Panc1 (cell line): ENCODE measurements around the gene MAMLD1. TPM values are rescaled to one million over a fixed set of nuclear protein-coding genes. Genes with fewer than 3 reads are reported as not detected.

Experiments used
- ATAC-seq: fragments of 200-7000 bp; cut with Tn5 transposase; 2 replicates; pipeline ENCODE4 v1.9.1; 2020; ENCODE audit warnings: mild to moderate bottlenecking, moderate library complexity
- BruUV-seq: library from RNA; stranded (reverse); fragments of 400-500 nt; replicated peaks from 2 replicates; lab custom pipeline; 2021; lab: Mats Ljungman, UMichigan
- CTCF ChIA-PET: fragments of 300-600 bp; sonication (Branson Sonifier 250); formaldehyde crosslinking; loops from one replicate; lab custom pipeline; 2022; ENCODE audit warnings: antibody characterized with exemption; lab: Charles Lee
- POLR2A ChIA-PET: fragments of 300-600 bp; sonication (Branson Sonifier 250); formaldehyde crosslinking; loops from one replicate; lab custom pipeline; 2022; ENCODE audit warnings: antibody characterized with exemption; lab: Charles Lee
- DNase-seq: peaks from one replicate; pipeline ENCODE4 v3.0.0-alpha.2; 2010; ENCODE audit warnings: low read depth, low spot score
- H3K27ac ChIP-seq: 2 replicates; pipeline ENCODE4 v1.5.1; 2011; ENCODE audit warnings: mild to moderate bottlenecking, low read length, inconsistent platforms
- H3K27me3 ChIP-seq: fragments of 200-500 bp; sonication (Bioruptor generic); 2 replicates; pipeline ENCODE4 v1.6.0; 2014; ENCODE audit warnings: low read length, inconsistent platforms; ENCODE audit not compliant: control insufficient read depth, insufficient read depth
- H3K36me3 ChIP-seq: fragments of 200-500 bp; sonication (Bioruptor generic); 2 replicates; pipeline ENCODE4 v1.5.1; 2014; ENCODE audit warnings: inconsistent platforms, mild to moderate bottlenecking, low read length, moderate library complexity; ENCODE audit not compliant: control insufficient read depth, insufficient read depth
- H3K4me1 ChIP-seq: 2 replicates; pipeline ENCODE4 v1.5.1; 2011; ENCODE audit warnings: inconsistent platforms, mild to moderate bottlenecking, low read length, moderate library complexity; ENCODE audit not compliant: control insufficient read depth, insufficient read depth
- H3K4me3 ChIP-seq, 2 experiments: 2 replicates each; pipeline ENCODE4 v1.5.1; 2011 to 2012; ENCODE audit warnings: low read depth in 2 of 2, low read length in 2 of 2, mild to moderate bottlenecking in 2 of 2, inconsistent platforms in 1 of 2, moderate library complexity in 1 of 2
- H3K9me3 ChIP-seq: fragments of 200-500 bp; sonication (Bioruptor generic); 2 replicates; pipeline ENCODE4 v1.5.1; 2014; ENCODE audit warnings: low read depth, mild to moderate bottlenecking, inconsistent platforms, low read length, moderate library complexity; ENCODE audit not compliant: control insufficient read depth, insufficient read depth
- POLR2AphosphoS5 ChIP-seq: IDR thresholded peaks from 2 replicates; pipeline ENCODE4 v1.6.1; 2012; ENCODE audit warnings: mild to moderate bottlenecking, low read depth, low read length, moderate library complexity
- REST ChIP-seq, 2 experiments: IDR thresholded peaks; 2 replicates each; pipeline ENCODE4 v1.6.1; 2011 to 2012; ENCODE audit warnings: low read depth in 2 of 2, control low read depth in 1 of 2, low read length in 1 of 2, mild to moderate bottlenecking in 1 of 2, moderate library complexity in 1 of 2; ENCODE audit not compliant: insufficient read depth in 1 of 2
- SIN3A ChIP-seq: IDR thresholded peaks from 2 replicates; pipeline ENCODE4 v1.6.1; 2012; ENCODE audit warnings: low read depth, mild to moderate bottlenecking, low read length, moderate library complexity, borderline replicate concordance; ENCODE audit not compliant: insufficient read depth
- TCF7L2 ChIP-seq: IDR thresholded peaks from 2 replicates; pipeline ENCODE4 v1.6.1; 2011; ENCODE audit warnings: mild to moderate bottlenecking, low read depth, low read length, inconsistent platforms
- in situ Hi-C: cut with HindIII; loops from 2 replicates; pipeline ENCODE4 v1.10.0; 2016; ENCODE audit warnings: low sequenced_read_pairs, low pct_unique_long_range_greater_than_20kb
- intact Hi-C: fragments of 100-400 bp; cut with micrococcal nuclease; formaldehyde crosslinking; loops from one replicate; pipeline ENCODE4 v1.10.0; 2022; ENCODE audit not compliant: unreplicated experiment
- total RNA-seq: library from RNA; stranded (reverse); gene quantifications from one replicate; pipeline ENCODE4 v1.2.1, GENCODE V29; 2021; ENCODE audit not compliant: unreplicated experiment
- TF ChIP-seq, protein P1 (sequence below): fragments of 450-650 bp; IDR thresholded peaks from 2 replicates; pipeline ENCODE4 v1.5.1; 2017; ENCODE audit warnings: mild to moderate bottlenecking

Gene MAMLD1
- total RNA-seq, 1 experiment from 2014 or later = 2.1 TPM

DNA sequence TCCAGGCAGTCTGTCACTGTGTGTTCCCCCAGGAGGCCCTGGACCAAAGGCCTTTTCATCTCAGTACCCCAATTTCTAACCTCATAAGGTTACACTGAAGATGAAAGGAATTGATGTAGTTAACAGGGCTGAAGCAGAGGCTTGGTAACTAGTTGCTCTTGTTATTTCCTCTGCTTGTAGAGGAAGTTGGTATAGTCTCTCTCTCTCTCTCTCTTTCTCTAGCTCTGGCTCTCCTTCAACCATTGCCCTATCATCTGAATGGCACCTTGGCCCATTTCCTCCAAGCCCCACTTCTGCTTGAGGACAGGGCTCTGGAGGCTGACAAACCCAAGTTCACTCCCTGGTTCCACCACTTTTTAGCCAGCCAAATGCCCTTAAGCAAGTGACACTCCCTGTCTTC lies 96.1 kb downstream of the MAMLD1 start:
- H3K4me1 ChIP-seq = no peaks in the 10 kb centered on the region
- H3K4me3 ChIP-seq = no peak overlapping the region
- H3K27me3 ChIP-seq = no peaks in the 10 kb centered on the region
- H3K27ac ChIP-seq = no peak overlapping the region
- ATAC-seq = no peak
- DNase-seq = no peak
- ChIA-PET CTCF (no interaction called here), POLR2A (no interaction called here)
- BruUV-seq = no TSS peak
- no peaks in the 10 kb centered on the region for H3K9me3 ChIP-seq
- in situ Hi-C loops (no loop called here), intact Hi-C loops (no loop called here)
- H3K36me3 ChIP-seq = no peaks in the 10 kb centered on the region
- TF ChIP-seq REST (IDR thresholded peaks at IDR 0.05; ENCODE audit: insufficient read depth in 1 of 2, low read depth in 2 of 2, low read length in 1 of 2) (no peak), POLR2AphosphoS5 (no peak), TCF7L2 (no peak), SIN3A (no peak)
- TF ChIP-seq, protein P1, sequence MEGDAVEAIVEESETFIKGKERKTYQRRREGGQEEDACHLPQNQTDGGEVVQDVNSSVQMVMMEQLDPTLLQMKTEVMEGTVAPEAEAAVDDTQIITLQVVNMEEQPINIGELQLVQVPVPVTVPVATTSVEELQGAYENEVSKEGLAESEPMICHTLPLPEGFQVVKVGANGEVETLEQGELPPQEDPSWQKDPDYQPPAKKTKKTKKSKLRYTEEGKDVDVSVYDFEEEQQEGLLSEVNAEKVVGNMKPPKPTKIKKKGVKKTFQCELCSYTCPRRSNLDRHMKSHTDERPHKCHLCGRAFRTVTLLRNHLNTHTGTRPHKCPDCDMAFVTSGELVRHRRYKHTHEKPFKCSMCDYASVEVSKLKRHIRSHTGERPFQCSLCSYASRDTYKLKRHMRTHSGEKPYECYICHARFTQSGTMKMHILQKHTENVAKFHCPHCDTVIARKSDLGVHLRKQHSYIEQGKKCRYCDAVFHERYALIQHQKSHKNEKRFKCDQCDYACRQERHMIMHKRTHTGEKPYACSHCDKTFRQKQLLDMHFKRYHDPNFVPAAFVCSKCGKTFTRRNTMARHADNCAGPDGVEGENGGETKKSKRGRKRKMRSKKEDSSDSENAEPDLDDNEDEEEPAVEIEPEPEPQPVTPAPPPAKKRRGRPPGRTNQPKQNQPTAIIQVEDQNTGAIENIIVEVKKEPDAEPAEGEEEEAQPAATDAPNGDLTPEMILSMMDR = no peak

- POLR2A ChIA-PET = no interaction called here
- in situ Hi-C loops = no loop called here
- Histone ChIP-seq H3K4me1 (no peaks in the 10 kb centered on the region), H3K36me3 (no peaks in the 10 kb centered on the region), H3K27ac (no peak overlapping the region), H3K9me3 (no peaks in the 10 kb centered on the region), H3K4me3 (no peak overlapping the region), H3K27me3 (no peaks in the 10 kb centered on the region)
- TF ChIP-seq REST (IDR thresholded peaks at IDR 0.05; ENCODE audit: insufficient read depth in 1 of 2, low read depth in 2 of 2, low read length in 1 of 2) = no peak
- no peak for TF ChIP-seq SIN3A
- TF ChIP-seq TCF7L2 = no peak
- TF ChIP-seq POLR2AphosphoS5 = no peak
- TF ChIP-seq, protein P1 = no peak
- intact Hi-C loops = no loop called here
- CTCF ChIA-PET = no interaction called here
- DNase-seq (no peak), ATAC-seq (no peak)
- no TSS peak for BruUV-seq
These were observed 96.9 kb downstream of the MAMLD1 start for GRCh38 chrX:150460063-150460462.
